ENCODE data around the gene PLCD3. TPM values are rescaled to one million over a fixed set of nuclear protein-coding genes. Genes with fewer than 3 reads are reported as not detected.
A peak's percentile ranks its signal among the peaks of the same experiment; 100 is the strongest.

The PLCD3 gene
- total and polyA plus RNA-seq, 10 of the 15 experiments (the other 5 are each of a cell fraction or from before 2014, with no cell fraction given), result 0.02 to 1.6 (median 0.44) TPM

GRCh38 chr17:45132572-45133463 lies 503 bp upstream of the PLCD3 start (continued):
- no peak for TF ChIP-seq CEBPZ (IDR thresholded peaks at IDR 0.05; ENCODE audit: low read depth, low read length)
- peak; percentile 69 for TF ChIP-seq HDGF (IDR thresholded peaks at IDR 0.05)
- no peak for TF ChIP-seq NFYA (IDR thresholded peaks at IDR 0.05; ENCODE audit: borderline replicate concordance, low read depth, low read length)
- TF ChIP-seq NR2C2 (IDR thresholded peaks at IDR 0.05; ENCODE audit: borderline replicate concordance, control insufficient read depth, insufficient read length, low read depth), result no peak
- 0 out of 2 replicates have a peak, but pooled peaks have one; percentile 8 for TF ChIP-seq NR2F1 (conservative IDR thresholded peaks at IDR 0.05)
- TF ChIP-seq MTA2 (IDR thresholded peaks at IDR 0.05; ENCODE audit: low read depth), result no peak
- no peak for TF ChIP-seq PML (IDR thresholded peaks at IDR 0.05; ENCODE audit: low read length)
- TF ChIP-seq ATF3 (IDR thresholded peaks at IDR 0.05; ENCODE audit: borderline replicate concordance, extremely low read depth, low read depth, low read length), result no peak
- no peak for TF ChIP-seq EZH2 (IDR thresholded peaks at IDR 0.05; ENCODE audit: borderline replicate concordance, control insufficient read depth, low read depth, low read length)
- peak; percentile 10; the same call in 1 of the 2 replicates for TF ChIP-seq PKNOX1 (IDR thresholded peaks at IDR 0.05)
- TF ChIP-seq ZNF384 (IDR thresholded peaks at IDR 0.05; ENCODE audit: borderline replicate concordance, low read depth, low read length), result no peak
- TF ChIP-seq SUPT20H (IDR thresholded peaks at IDR 0.05; ENCODE audit: borderline replicate concordance, control insufficient read depth, low read depth, low read length), result no peak
- no peak for TF ChIP-seq RAD51 (IDR thresholded peaks at IDR 0.05)
- TF ChIP-seq CTCF (IDR thresholded peaks at IDR 0.05 in 2 of 3, conservative IDR thresholded peaks at IDR 0.05 in 1 of 3; ENCODE audit: control insufficient read depth in 2 of 3, extremely low read depth in 1 of 3, insufficient read depth in 1 of 3, low read depth in 3 of 3, low read length in 3 of 3), result peak; percentile 81 to 94 (median 93)
- TF ChIP-seq TCF3 (IDR thresholded peaks at IDR 0.05; ENCODE audit: borderline replicate concordance, insufficient read depth, low read depth, low read length), result 0 out of 2 replicates have a peak, but pooled peaks have one; percentile 40
- TF ChIP-seq SUZ12 (IDR thresholded peaks at IDR 0.05; ENCODE audit: unreplicated experiment), result no peak
- no peak for TF ChIP-seq BCL11A (IDR thresholded peaks at IDR 0.05; ENCODE audit: low read depth, low read length)
- no peak for TF ChIP-seq IRF4 (IDR thresholded peaks at IDR 0.05; ENCODE audit: low read depth, low read length)
- peak; percentile 65; the same call in 1 of the 2 replicates for TF ChIP-seq LARP7 (IDR thresholded peaks at IDR 0.05)
- no peak; the same call in 1 of the 2 replicates for TF ChIP-seq ATF2 (IDR thresholded peaks at IDR 0.05; ENCODE audit: low read length)
- TF ChIP-seq RCOR1 (conservative IDR thresholded peaks at IDR 0.05; ENCODE audit: low read depth, low read length), result no peak
